SK-N-SH treated with all-trans-retinoic acid at 6 μM for 48 hours (cell line): ENCODE data around the gene CCDC183.

Source experiments
- ATAC-seq: fragments of 200-7000 bp; cut with Tn5 transposase; 3 replicates; pipeline ENCODE4 v1.9.1; 2020; ENCODE audit warnings: mild to moderate bottlenecking, moderate library complexity
- ARNTL ChIP-seq: fragments of 450-650 bp; formaldehyde crosslinking; IDR thresholded peaks from 2 replicates; pipeline ENCODE4 v1.5.0; 2020; ENCODE audit warnings: low read depth, mild to moderate bottlenecking, moderate library complexity, borderline replicate concordance
- CSDC2 ChIP-seq: fragments of 250-450 bp; sonication (Bioruptor Pico); IDR thresholded peaks from 2 replicates; pipeline ENCODE4 v1.5.0; 2020; ENCODE audit warnings: mild to moderate bottlenecking, moderate library complexity
- ESRRG ChIP-seq: fragments of 250-450 bp; sonication (Bioruptor Pico); IDR thresholded peaks from 2 replicates; pipeline ENCODE4 v1.6.1; 2021; ENCODE audit warnings: mild to moderate bottlenecking
- GLIS3 ChIP-seq: fragments of 250-450 bp; sonication (Bioruptor Pico); IDR thresholded peaks from 2 replicates; pipeline ENCODE4 v1.5.0; 2020; ENCODE audit warnings: mild to moderate bottlenecking, moderate library complexity
- ISL1 ChIP-seq: fragments of 250-450 bp; sonication (Bioruptor Pico); IDR thresholded peaks from 2 replicates; pipeline ENCODE4 v2.1.2; 2022; ENCODE audit warnings: mild to moderate bottlenecking, moderate library complexity
- OSR1 ChIP-seq: fragments of 250-450 bp; sonication (Bioruptor Pico); IDR thresholded peaks from 2 replicates; pipeline ENCODE4 v1.8.0; 2022; ENCODE audit warnings: moderate library complexity, mild to moderate bottlenecking, inconsistent platforms
- PPARA ChIP-seq: fragments of 250-450 bp; sonication (Bioruptor Pico); IDR thresholded peaks from 2 replicates; pipeline ENCODE4 v1.5.0; 2020; ENCODE audit warnings: mild to moderate bottlenecking, borderline replicate concordance
- RARB ChIP-seq: fragments of 250-450 bp; sonication (Bioruptor Pico); IDR thresholded peaks from 2 replicates; pipeline ENCODE4 v1.8.0; 2021; ENCODE audit warnings: mild to moderate bottlenecking, moderate library complexity
- SNAI2 ChIP-seq: fragments of 250-450 bp; sonication (Bioruptor Pico); IDR thresholded peaks from 2 replicates; pipeline ENCODE4 v1.5.0; 2020; ENCODE audit warnings: mild to moderate bottlenecking, moderate library complexity
- TOX ChIP-seq: fragments of 250-450 bp; sonication (Bioruptor Pico); IDR thresholded peaks from 2 replicates; pipeline ENCODE4 v1.8.0; 2021; ENCODE audit warnings: mild to moderate bottlenecking, moderate library complexity, borderline replicate concordance
- ZC3H10 ChIP-seq: fragments of 250-450 bp; sonication (Bioruptor Pico); IDR thresholded peaks from 2 replicates; pipeline ENCODE4 v1.5.1; 2021; ENCODE audit warnings: mild to moderate bottlenecking, moderate library complexity
- ZFP3 ChIP-seq: fragments of 250-450 bp; sonication (Bioruptor Pico); IDR thresholded peaks from 2 replicates; pipeline ENCODE4 v1.5.0; 2020; ENCODE audit warnings: mild to moderate bottlenecking, moderate library complexity
- ZNF565 ChIP-seq: fragments of 450-650 bp; formaldehyde crosslinking; conservative IDR thresholded peaks from 2 replicates; pipeline ENCODE4 v1.5.0; 2020; ENCODE audit warnings: low read depth, mild to moderate bottlenecking, moderate library complexity
- ZNF70 ChIP-seq: fragments of 450-650 bp; formaldehyde crosslinking; IDR thresholded peaks from 2 replicates; pipeline ENCODE4 v1.5.0; 2020; ENCODE audit warnings: mild to moderate bottlenecking, moderate library complexity
- ZNF8 ChIP-seq: fragments of 450-650 bp; formaldehyde crosslinking; IDR thresholded peaks from 2 replicates; pipeline ENCODE4 v1.5.0; 2020; ENCODE audit warnings: mild to moderate bottlenecking, moderate library complexity
- TF ChIP-seq, protein P1 (sequence below): fragments of 250-450 bp; sonication (Bioruptor Pico); IDR thresholded peaks from 2 replicates; pipeline ENCODE4 v1.8.0; 2020; ENCODE audit warnings: mild to moderate bottlenecking, moderate library complexity, borderline replicate concordance
- TF ChIP-seq, protein P2 (sequence below): fragments of 250-450 bp; sonication (Bioruptor Pico); IDR thresholded peaks from 2 replicates; pipeline ENCODE4 v1.5.1; 2020; ENCODE audit warnings: low read depth, mild to moderate bottlenecking, moderate library complexity
- TF ChIP-seq, protein P3 (sequence below): fragments of 250-450 bp; sonication (Bioruptor Pico); IDR thresholded peaks from 2 replicates; pipeline ENCODE4 v1.5.0; 2020; ENCODE audit warnings: mild to moderate bottlenecking, moderate library complexity
- TF ChIP-seq, protein P4 (sequence below): fragments of 250-450 bp; sonication (Bioruptor Pico); IDR thresholded peaks from 2 replicates; pipeline ENCODE4 v1.8.0; 2021; ENCODE audit warnings: low read depth, mild to moderate bottlenecking, moderate library complexity, borderline replicate concordance

The CCDC183 gene

DNA sequence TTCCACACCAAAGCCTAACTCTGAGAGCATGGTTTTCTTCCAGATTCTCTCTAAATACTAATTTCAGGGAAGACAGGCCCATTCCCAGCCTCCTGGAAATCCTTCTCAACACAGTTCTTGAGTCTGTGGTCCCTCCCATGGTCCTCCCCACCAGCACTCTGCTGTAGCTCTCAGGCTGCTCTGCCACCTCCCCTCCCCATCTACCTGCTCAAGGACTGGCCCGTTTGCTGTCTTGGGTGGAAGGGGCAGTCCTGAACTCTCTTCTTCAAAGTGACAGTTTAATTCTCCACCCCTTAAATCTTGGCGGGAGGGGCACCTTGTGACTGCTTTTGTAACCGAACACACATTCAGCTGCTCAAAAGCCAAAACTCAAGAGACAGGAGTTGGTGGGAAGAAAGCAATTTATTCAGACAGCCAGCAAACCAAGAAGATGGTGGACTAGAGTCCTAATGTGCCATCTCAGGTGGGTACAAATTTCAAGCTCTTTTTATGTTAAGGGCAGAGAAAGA lies 24.2 kb upstream of the CCDC183 start:
- TF ChIP-seq, protein P1, sequence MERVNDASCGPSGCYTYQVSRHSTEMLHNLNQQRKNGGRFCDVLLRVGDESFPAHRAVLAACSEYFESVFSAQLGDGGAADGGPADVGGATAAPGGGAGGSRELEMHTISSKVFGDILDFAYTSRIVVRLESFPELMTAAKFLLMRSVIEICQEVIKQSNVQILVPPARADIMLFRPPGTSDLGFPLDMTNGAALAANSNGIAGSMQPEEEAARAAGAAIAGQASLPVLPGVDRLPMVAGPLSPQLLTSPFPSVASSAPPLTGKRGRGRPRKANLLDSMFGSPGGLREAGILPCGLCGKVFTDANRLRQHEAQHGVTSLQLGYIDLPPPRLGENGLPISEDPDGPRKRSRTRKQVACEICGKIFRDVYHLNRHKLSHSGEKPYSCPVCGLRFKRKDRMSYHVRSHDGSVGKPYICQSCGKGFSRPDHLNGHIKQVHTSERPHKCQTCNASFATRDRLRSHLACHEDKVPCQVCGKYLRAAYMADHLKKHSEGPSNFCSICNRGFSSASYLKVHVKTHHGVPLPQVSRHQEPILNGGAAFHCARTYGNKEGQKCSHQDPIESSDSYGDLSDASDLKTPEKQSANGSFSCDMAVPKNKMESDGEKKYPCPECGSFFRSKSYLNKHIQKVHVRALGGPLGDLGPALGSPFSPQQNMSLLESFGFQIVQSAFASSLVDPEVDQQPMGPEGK (CRISPR knock-in tag): no peak
- no peak for TF ChIP-seq SNAI2
- TF ChIP-seq, protein P2, sequence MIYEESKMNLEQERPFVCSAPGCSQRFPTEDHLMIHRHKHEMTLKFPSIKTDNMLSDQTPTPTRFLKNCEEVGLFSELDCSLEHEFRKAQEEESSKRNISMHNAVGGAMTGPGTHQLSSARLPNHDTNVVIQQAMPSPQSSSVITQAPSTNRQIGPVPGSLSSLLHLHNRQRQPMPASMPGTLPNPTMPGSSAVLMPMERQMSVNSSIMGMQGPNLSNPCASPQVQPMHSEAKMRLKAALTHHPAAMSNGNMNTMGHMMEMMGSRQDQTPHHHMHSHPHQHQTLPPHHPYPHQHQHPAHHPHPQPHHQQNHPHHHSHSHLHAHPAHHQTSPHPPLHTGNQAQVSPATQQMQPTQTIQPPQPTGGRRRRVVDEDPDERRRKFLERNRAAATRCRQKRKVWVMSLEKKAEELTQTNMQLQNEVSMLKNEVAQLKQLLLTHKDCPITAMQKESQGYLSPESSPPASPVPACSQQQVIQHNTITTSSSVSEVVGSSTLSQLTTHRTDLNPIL (CRISPR knock-in tag): no peak
- TF ChIP-seq ZNF70 (CRISPR knock-in tag): no peak
- TF ChIP-seq RARB: no peak
- no peak for TF ChIP-seq GLIS3
- no peak for TF ChIP-seq OSR1 (CRISPR knock-in tag)
- TF ChIP-seq, protein P3, sequence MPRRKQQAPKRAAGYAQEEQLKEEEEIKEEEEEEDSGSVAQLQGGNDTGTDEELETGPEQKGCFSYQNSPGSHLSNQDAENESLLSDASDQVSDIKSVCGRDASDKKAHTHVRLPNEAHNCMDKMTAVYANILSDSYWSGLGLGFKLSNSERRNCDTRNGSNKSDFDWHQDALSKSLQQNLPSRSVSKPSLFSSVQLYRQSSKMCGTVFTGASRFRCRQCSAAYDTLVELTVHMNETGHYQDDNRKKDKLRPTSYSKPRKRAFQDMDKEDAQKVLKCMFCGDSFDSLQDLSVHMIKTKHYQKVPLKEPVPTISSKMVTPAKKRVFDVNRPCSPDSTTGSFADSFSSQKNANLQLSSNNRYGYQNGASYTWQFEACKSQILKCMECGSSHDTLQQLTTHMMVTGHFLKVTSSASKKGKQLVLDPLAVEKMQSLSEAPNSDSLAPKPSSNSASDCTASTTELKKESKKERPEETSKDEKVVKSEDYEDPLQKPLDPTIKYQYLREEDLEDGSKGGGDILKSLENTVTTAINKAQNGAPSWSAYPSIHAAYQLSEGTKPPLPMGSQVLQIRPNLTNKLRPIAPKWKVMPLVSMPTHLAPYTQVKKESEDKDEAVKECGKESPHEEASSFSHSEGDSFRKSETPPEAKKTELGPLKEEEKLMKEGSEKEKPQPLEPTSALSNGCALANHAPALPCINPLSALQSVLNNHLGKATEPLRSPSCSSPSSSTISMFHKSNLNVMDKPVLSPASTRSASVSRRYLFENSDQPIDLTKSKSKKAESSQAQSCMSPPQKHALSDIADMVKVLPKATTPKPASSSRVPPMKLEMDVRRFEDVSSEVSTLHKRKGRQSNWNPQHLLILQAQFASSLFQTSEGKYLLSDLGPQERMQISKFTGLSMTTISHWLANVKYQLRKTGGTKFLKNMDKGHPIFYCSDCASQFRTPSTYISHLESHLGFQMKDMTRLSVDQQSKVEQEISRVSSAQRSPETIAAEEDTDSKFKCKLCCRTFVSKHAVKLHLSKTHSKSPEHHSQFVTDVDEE (CRISPR knock-in tag): no peak
- no peak for TF ChIP-seq ZFP3 (CRISPR knock-in tag)
- no peak for ATAC-seq

DNA sequence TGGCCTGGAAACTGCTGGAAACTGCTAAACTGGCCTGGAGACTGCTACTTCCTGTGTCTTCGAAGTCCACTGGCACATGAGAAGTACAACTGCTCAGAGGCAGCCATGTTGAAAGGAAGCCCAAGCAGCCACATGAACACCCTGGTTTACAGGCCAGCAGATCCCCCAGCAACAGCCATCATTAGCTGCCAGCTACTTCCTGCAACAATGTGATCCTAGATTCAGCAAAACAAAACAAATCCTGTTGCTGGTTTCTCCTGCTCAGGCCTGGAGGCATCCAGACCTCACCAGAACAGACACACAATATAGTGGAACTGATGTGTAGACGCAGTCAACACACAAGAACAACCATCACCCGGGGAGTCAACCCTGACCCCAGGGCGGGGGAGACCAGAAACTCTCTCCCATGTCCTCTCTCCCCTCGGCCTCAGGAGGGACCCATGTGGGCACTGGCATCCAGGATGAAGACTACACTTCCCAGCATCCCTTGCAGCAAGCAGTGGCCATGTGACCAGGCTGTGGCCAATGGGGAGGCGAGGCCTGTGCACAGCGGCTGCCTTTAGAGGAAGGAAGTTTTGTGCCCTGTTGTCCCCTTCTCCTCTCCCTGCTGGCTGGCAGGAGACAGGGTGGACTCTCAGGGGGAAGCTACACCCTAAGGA lies 22.6 kb upstream of the CCDC183 start:
- ATAC-seq: peak; percentile 86
- TF ChIP-seq ZNF565: peak; percentile 99
- TF ChIP-seq, protein P4, sequence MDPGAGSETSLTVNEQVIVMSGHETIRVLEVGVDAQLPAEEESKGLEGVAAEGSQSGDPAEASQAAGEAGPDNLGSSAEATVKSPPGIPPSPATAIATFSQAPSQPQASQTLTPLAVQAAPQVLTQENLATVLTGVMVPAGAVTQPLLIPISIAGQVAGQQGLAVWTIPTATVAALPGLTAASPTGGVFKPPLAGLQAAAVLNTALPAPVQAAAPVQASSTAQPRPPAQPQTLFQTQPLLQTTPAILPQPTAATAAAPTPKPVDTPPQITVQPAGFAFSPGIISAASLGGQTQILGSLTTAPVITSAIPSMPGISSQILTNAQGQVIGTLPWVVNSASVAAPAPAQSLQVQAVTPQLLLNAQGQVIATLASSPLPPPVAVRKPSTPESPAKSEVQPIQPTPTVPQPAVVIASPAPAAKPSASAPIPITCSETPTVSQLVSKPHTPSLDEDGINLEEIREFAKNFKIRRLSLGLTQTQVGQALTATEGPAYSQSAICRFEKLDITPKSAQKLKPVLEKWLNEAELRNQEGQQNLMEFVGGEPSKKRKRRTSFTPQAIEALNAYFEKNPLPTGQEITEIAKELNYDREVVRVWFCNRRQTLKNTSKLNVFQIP (CRISPR knock-in tag): no peak

DNA sequence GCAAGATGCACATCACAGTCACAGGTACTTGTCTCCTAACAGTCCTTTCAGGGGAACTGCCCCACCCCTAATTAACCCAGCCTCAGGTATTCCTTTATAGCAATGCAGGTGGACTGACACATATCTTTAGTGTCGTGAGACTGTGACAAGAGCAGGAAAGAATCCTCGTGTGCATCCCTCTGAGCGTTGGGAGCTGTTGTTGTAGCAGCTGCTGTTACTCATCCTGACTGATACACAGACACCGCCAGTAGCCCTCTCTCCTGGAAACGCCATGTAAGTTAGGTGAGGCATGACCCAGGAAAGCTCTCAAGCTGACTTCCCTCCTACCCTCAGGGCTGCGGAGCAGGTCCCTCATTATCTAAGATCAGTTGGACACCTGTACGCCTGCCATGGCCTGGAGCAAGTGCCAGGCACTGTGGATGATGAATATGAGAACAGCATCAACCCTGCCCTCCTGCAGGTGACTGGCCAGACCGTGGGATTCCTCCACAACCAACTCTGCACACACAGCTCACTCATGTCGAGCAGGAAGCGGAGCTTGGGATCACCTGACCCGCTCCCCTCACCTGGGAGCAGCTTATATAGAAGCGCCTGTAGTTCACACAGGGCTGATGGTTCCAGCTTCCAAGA lies 21.6 kb upstream of the CCDC183 start:
- ATAC-seq: no peak
- TF ChIP-seq ZNF565: no peak
- no peak for TF ChIP-seq ZC3H10 (CRISPR knock-in tag)
- TF ChIP-seq, protein P4 (CRISPR knock-in tag): no peak
- TF ChIP-seq RARB: no peak
- no peak for TF ChIP-seq ZFP3 (CRISPR knock-in tag)
- TF ChIP-seq, protein P3 (CRISPR knock-in tag): no peak
- TF ChIP-seq TOX (CRISPR knock-in tag): no peak
- TF ChIP-seq ZNF8 (CRISPR knock-in tag): no peak
- TF ChIP-seq ARNTL: no peak
- no peak for TF ChIP-seq GLIS3
- no peak for TF ChIP-seq ZNF70 (CRISPR knock-in tag)
- TF ChIP-seq, protein P1 (CRISPR knock-in tag): no peak
- TF ChIP-seq PPARA (CRISPR knock-in tag): no peak
- TF ChIP-seq OSR1 (CRISPR knock-in tag): no peak
- TF ChIP-seq CSDC2 (CRISPR knock-in tag): no peak
- no peak for TF ChIP-seq SNAI2
- TF ChIP-seq, protein P2 (CRISPR knock-in tag): no peak
- no peak for TF ChIP-seq ESRRG (CRISPR knock-in tag)
- TF ChIP-seq ISL1 (CRISPR knock-in tag): no peak
